Umbilical cord (tissue), 2 donors: ENCODE measurements around the gene CCDC154. TPM values are rescaled to one million over a fixed set of nuclear protein-coding genes. Genes with fewer than 3 reads are reported as not detected.
"Not testable (repeated sequence)": the region's sequence is repeated elsewhere in the genome, so short reads cannot be mapped to it uniquely, and the experiment has no call there.

ENCODE experiments used
- DNase-seq: peaks from one replicate; pipeline ENCODE4 v3.0.0-alpha.2; 2015; ENCODE audit warnings: low spot score
- total RNA-seq: library from RNA; depleted of rRNA; stranded (reverse); fragments of >200 nt; gene quantifications from one replicate; pipeline ENCODE4 v1.2.3, GENCODE V29; 2014; ENCODE audit warnings: low replicate concordance; ENCODE audit not compliant: insufficient read depth

CCDC154 gene
- 0.48 TPM for total RNA-seq

GRCh38 chr16:1443980-1444729 is at the start of gene CCDC154:
CCDC154 (minus strand) TSS chr16:1444556; CDS start chr16:1444322, 234 bp downstream.
- no peak for DNase-seq

GRCh38 chr16:1493746-1494094 is 49.4 kb upstream of the CCDC154 start:
- DNase-seq: no peak

- peak; percentile 78 for DNase-seq
These were observed 48.8 kb upstream of the CCDC154 start, which contains the start of gene TELO2 for GRCh38 chr16:1492923-1493745. TELO2 (plus strand) TSS chr16:1493360; CDS start chr16:1494282, 922 bp downstream.

GRCh38 chr16:1492082-1492922 is 47.9 kb upstream of the CCDC154 start:
- DNase-seq: no peak

- no peak for DNase-seq
These were observed 47.0 kb upstream of the CCDC154 start for GRCh38 chr16:1491327-1491726.

- DNase-seq: no peak
These were observed 44.7 kb upstream of the CCDC154 start for GRCh38 chr16:1489077-1489476.

- DNase-seq: no peak
These were observed 44.3 kb upstream of the CCDC154 start, which contains the start of gene PTX4 for GRCh38 chr16:1488619-1489018. PTX4 (minus strand) TSS chr16:1488944; CDS start chr16:1488909, 35 bp downstream.

- DNase-seq: no peak
These were observed 43.8 kb upstream of the CCDC154 start for GRCh38 chr16:1488054-1488601.

- DNase-seq: no peak
These were observed 43.2 kb upstream of the CCDC154 start for GRCh38 chr16:1487395-1488053.

- DNase-seq: no peak
These were observed 42.4 kb upstream of the CCDC154 start for GRCh38 chr16:1486551-1487390.

GRCh38 chr16:1485847-1486496 is 41.6 kb upstream of the CCDC154 start:
- no peak for DNase-seq

GRCh38 chr16:1481906-1482835 is 37.8 kb upstream of the CCDC154 start:
- DNase-seq: no peak

GRCh38 chr16:1478937-1479336 is 34.6 kb upstream of the CCDC154 start:
- DNase-seq: not testable (repeated sequence)

- DNase-seq: no peak
These were observed 32.7 kb upstream of the CCDC154 start for GRCh38 chr16:1477033-1477432.

- no peak for DNase-seq
These were observed 31.3 kb upstream of the CCDC154 start for GRCh38 chr16:1475552-1476114.

- DNase-seq: peak; percentile 81
These were observed 30.6 kb upstream of the CCDC154 start, which contains the start of gene CLCN7 for GRCh38 chr16:1474796-1475551. CLCN7 (minus strand) TSS chr16:1475028; CDS start chr16:1474974, 54 bp downstream.
